ENCODE results near the gene ZFYVE21.

The ZFYVE21 gene

GRCh38 chr14:103739466-103739792, 23.8 kb downstream of the ZFYVE21 start:
- no peak for DNase-seq

DNA sequence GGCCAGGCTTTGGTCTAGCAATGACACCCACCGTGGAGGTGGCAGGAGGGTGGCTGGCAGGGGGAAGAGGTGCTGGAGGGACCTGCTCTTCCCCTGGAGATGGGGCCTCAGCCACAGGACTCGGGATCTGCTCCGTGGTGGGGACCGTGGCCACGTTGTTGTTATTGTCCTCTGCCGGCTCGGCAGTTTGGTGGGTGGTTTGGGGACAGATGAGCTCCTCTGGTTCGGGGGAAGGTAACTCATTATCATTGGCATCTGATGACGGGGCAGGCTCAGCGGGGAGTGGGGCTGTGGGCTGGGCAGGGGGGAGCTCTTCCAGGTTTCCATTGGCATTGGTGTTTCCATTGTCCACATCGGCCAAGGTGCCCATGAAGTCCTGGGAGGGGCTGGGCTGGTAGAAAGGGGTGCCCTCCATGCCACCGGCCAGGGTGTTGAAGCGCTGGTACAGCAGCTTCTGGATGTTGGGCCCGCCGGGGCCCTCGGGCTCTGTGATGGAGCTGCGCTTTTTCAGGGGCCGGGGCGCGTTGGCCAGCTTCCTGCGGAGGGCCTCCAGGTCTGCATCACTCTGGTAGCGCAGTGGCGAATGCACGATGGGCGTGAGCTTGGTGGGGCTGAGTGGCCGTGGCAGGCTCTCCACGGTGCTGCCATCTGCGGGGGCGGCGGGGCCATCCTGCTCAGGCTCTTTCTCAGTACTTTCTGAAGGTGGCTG, 24.3 kb downstream of the ZFYVE21 start:
- DNase-seq: no peak

DNA sequence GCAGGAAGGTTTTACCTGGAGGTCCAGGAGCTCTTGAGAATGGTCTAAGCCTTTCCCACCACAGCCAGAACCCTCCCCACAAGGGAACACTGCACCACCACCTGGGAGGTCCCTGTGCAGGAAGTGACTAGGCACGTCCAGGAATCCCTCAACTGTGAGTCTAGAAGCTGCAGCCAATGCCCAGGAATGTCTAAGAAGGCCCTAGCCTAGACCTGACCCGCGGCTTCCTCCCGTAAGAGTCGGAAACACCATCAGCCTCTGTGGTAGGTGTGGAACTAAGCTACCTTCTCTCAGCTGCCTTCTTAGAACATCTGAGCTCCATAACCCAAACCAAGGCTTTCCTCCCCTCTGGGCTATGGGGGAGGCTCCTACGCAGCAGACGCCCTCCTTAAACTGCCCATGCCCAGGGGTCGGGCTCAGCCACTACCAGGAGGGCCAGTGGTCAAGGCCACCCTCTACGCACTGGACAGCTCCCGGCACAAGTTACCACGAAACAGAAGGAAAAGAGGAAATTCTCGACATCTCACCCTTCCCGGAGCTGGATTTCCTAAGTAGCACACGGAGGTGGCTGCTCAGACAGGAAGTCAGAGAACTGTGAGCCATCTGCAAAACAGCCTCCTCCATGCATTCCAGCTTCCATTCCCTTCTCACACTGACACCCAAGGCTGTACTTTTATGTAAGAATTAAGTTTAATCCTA, 25.5 kb downstream of the ZFYVE21 start:
- DNase-seq: no peak

- DNase-seq: no peak
Measured at GRCh38 chr14:103741876-103742275, 26.3 kb downstream of the ZFYVE21 start.

DNA sequence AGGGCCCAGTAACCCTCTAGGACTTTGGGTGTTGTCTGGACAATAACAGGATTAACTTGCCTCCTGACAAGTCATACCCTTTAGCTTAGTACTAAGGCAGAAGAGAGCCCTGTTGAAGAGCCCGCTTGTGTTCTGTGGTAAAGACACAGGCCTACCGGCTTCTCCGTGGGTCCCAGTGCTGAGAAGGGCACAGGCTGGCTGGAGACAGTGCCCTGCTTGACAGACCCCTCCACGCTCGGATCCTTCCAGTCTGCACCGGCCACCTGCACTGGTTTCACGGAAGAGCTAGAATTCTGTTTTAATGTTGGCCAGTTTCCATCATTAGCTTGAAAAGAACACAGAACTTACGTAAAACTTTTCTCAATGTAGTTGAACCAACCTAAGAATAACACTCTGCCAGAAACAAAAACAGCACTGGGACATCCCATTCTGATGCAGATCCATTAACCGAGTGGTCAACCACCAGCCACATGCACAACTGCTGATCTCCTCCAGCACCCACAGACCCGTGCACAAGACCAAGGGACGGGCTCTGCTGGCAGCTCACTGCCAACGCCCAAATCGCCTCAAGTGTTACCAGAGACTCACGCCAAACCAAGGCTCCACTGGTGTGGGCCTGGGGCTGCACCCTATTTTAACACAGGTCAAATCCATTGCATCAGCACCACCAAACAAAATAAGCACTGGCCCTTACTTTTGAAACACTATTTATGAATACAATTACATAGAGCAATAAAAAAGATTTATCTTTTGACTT, 27.1 kb downstream of the ZFYVE21 start:
- DNase-seq: no peak

GRCh38 chr14:103743691-103744090, 28.1 kb downstream of the ZFYVE21 start:
- no peak for DNase-seq

DNA sequence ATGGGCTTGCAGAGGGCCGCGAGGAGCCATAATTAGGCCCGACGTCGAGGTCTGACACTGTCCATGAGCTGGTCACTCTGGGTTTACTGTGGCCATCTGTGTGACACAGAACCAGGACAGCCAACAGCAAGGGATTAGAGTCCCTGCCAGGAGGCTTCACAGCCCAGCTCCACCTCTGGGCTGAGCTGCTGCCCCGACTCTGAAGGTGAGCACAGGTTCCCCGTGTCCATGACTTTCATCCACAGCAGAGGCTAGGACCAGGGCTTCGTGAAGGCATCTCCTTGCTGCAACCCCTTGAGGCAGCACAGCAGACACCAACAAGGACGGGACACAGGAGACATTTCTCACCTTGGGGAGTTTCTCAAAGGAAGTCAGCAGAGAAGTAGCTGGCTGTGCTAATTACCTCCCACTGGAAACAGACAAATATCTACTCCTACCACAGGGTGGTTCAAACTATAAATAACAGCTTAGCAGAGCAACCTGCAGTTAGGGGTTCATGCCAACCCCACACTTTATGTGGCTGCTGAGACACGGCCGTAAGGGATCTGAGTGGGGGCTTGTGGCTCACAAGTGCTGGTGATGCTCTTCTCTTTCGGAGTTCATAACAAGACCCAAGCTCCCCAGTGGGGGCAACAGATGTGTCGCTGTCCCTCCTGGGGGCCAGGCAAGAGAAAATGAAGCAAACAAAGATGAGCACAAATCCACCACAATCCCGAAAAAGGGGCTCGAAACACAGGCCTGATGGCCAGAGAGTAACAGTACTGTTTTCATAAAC, 29.2 kb downstream of the ZFYVE21 start:
- DNase-seq: no peak

- no peak for DNase-seq
Measured at GRCh38 chr14:103745424-103745823, 29.8 kb downstream of the ZFYVE21 start.

- DNase-seq: no peak
Measured at GRCh38 chr14:103746701-103747100, 31.1 kb downstream of the ZFYVE21 start.

DNA sequence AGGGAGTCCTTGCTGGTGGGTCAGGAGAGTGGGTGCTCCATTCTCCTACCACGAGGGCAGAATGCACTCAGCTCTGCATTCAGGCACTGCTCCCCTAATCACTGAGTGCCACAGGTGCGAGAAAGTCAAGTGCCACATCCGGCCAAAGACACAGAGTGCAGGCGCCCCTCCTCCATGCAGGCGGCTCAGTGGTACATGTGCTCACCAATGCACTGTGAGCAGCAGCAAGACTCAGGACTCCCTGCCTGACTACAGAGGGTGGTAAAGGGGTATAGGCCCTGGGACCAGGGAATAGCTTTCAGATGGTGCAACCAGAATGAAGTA, 32.9 kb downstream of the ZFYVE21 start:
- no peak for DNase-seq

GRCh38 chr14:103749452-103749851, 33.8 kb downstream of the ZFYVE21 start:
- DNase-seq: no peak

GRCh38 chr14:103749860-103750259, 34.2 kb downstream of the ZFYVE21 start:
- no peak for DNase-seq

GRCh38 chr14:103753774-103754173, 38.2 kb downstream of the ZFYVE21 start:
- no peak for DNase-seq

DNA sequence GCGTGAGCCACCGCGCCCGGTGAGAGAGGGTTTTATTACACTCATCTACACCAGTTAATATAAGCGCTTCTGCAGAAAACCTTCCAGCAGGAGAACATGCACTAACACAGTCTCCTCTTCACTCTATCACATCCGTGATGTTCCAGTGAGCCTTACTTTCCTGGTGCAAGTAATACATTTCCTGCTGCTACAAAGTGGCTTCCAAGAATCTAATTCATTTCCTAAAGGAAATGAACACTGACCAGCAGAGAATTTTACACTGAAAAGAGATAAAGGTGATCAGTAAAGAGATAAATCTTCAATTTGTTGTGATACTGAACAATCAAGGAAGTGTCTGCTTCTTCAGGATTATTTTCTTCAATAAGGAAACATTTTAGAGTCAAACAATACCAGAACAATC, 39.5 kb downstream of the ZFYVE21 start:
- DNase-seq: no peak

DNA sequence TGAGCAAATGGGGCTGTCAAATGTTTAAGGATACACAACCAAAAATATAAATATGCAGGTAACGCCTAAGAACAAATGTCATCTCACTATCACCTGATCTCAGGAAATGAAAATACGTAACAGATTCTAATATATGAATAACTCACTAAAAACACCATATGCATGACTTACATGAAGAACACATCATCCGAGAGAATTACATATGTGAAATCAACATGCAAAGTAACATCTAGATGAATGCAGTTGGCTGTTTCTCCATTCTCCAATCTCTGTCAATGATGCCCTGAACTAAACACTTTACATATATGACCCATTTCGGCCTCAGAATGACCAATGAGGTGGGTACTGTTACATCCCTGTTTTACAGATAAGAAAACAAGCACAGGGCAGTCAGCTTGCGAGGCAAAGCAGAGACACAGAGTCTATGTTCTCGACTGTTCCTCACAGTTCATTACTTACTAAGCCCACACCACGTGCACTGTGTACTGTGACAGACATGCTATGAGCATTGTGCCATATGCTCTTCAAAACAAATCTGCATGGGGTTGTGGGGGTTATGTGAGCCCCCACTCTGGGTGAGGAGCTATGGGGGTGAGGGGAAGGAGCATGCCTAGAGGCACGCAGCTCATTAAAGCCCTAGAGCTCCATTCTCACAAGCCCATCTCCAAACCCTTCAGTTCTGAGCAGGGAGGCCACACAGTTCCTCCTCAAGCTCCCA, 42.6 kb downstream of the ZFYVE21 start:
- DNase-seq: no peak

- no peak for DNase-seq
Measured at GRCh38 chr14:103762036-103762435, 46.4 kb downstream of the ZFYVE21 start.

DNA sequence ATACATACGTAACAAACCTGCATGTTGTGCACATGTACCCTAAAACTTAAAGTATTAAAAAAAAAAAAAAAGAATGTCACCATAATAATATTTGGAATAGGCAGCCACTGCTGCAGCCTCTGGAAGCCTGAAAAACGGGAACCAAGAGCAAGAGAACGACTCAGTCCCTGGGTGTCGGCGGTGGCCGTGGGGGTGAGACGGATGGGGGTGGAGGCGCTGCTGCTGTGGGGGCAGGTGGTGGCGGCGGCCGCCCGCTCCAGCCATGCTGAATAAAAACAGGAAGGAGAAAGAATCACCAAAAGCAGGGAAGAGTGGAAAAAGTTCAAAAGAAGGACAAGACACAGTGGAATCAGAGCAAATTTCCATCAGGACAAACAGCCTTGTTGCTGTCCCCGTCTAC, 46.9 kb downstream of the ZFYVE21 start:
- no peak for DNase-seq

DNA sequence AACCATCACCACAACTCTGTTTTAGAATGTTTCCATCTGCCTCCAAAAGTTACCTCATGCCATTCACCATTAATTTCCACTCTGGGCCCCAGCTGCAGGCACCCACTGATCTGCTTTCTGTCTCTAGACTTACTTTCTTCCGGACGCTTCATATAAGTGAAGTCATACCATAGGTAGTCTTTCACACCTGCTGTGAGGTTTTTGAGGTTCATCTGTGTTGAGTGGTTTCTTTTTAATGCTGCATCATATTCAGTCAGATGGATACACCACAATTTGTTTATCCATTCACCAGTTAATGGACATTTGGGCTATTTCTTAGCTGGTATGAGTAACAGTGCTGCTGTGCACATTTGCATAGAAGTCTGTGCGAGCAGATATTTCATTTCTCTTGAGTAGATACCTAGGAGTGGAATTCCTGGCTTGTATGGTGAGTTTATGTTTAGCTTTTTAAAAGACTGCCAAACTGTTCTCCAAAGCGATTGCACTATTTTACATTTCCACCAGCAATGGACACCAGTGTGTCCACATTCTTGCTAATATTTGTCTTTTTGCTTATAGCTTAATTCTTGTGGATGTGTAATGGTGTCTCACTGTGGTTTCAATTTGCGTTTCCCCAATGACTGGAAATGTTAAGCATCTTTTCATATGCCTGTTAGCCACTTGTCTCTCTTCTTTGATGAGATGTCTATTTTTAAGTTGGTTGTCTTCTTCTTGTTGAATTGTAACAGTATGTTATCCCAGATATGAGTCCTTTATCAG, 48.3 kb downstream of the ZFYVE21 start:
- no peak for DNase-seq

DNA sequence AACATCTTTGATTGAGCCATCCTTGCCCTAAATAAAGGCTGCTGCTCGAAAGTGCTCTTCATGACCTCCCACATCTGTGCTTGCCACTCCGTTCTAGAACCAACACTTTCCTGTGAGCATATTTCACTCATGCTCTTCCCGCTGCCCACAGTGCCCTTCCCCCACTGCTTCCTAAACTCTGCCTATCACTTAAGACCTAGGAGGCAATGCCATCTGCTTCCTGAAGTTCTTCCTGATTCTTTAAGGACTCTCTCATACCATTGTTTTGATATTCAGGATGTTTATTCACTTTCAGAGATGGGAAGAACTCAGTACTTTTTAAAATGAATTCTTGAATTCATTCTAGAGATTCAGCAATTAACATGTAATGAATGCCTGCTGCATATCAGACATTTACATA, 49.9 kb downstream of the ZFYVE21 start:
- DNase-seq: no peak

- DNase-seq: no peak
Measured at GRCh38 chr14:103767336-103767894, 51.8 kb downstream of the ZFYVE21 start.

- no peak for DNase-seq
Measured at GRCh38 chr14:103770500-103770899, 54.9 kb downstream of the ZFYVE21 start.

DNA sequence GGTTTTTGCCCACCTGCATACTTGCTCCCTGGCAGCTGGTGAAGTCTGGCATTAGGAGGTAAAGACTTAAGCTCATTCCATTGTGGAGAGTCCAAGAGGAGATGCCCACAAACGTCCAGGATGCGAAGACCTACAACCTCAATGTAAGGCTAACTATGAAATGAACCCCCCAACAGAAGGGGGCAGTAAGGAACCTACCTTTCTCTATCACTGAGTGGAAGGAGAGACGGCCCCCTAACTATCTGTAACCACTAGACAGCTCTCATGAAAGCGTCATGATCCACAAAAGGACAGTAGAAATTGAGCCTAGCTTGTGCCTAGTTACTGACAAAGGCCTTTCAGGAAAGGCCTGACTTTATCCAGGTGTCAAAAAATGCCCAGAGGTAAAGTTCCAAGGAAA, 55.3 kb downstream of the ZFYVE21 start:
- no peak for DNase-seq
